ENCODE data around the gene ERC2. TPM values are rescaled to one million over a fixed set of nuclear protein-coding genes. Genes with fewer than 3 reads are reported as not detected.

ERC2 gene
- total RNA-seq, 2 experiments from 2014 or later, result not detected

- Histone ChIP-seq H3K9me3 (ENCODE audit: low read length) (no peaks in the 10 kb centered on the region), H3K79me2 (ENCODE audit: insufficient read depth, low read depth, low read length) (no peaks in the 10 kb centered on the region), H3K36me3 (ENCODE audit: insufficient read depth, low read length) (no peaks in the 10 kb centered on the region), H4K20me1 (ENCODE audit: insufficient read depth, low read length) (no peaks in the 10 kb centered on the region), H3K4me3 (ENCODE audit: low read depth, low read length, poor library complexity, severe bottlenecking) (no peak overlapping the region), H3K9me2 (ENCODE audit: insufficient read depth, low read length) (no peaks in the 10 kb centered on the region), H3K4me1 (ENCODE audit: insufficient read depth, low read length, poor library complexity, severe bottlenecking) (no peaks in the 10 kb centered on the region), H3K4me2 (ENCODE audit: low read length) (no peak overlapping the region), H3K27ac (ENCODE audit: low read depth, low read length, poor library complexity, severe bottlenecking) (no peak overlapping the region), H2AFZ (ENCODE audit: low read length) (no peak overlapping the region)
- TF ChIP-seq EZH2phosphoT487 (IDR thresholded peaks at IDR 0.05; ENCODE audit: borderline replicate concordance, low read depth, low read length) (no peak), CTCF (conservative IDR thresholded peaks at IDR 0.05; ENCODE audit: low read length) (no peak)
- no peak for DNase-seq (ENCODE audit: low spot score)
- ChIA-PET CTCF (ENCODE audit: unreplicated experiment) (no interaction called here), POLR2A (interaction anchor here (1.4 kb wide), 1 partner anchor 10 kb away, joined by 3 read pairs; no protein-coding TSS in a partner anchor)
- intact Hi-C loops (cut with micrococcal nuclease; ENCODE audit: unreplicated experiment), result no loop called here
- BruUV-seq (replicated peaks), result no TSS peak
Measured at GRCh38 chr3:56484525-56485032, 16.3 kb upstream of the ERC2 start.

DNA sequence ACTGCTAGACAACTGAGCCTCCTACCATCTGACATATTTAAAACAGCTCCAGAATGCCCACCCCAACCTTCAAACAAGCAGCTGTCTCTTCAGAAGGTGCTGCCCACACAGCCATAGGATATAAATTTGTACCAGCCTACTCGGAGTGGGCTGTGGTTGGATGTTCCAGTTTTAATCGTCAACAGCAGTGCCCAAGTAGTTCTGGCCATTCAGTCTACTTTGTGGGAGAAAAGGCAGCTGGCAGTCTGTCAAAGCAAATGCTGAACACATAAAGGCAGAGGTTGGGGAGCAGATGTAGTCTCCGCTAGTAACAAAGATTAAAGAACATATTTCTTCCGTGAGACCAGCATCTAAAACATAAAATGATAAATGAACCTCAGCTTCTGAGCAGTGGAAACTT lies 15.9 kb upstream of the ERC2 start:
- intact Hi-C loops (cut with micrococcal nuclease; ENCODE audit: unreplicated experiment), result no loop called here
- Histone ChIP-seq H3K9me3 (ENCODE audit: low read length) (no peaks in the 10 kb centered on the region), H3K4me1 (ENCODE audit: insufficient read depth, low read length, poor library complexity, severe bottlenecking) (no peaks in the 10 kb centered on the region), H3K9me2 (ENCODE audit: insufficient read depth, low read length) (no peaks in the 10 kb centered on the region), H2AFZ (ENCODE audit: low read length) (no peak overlapping the region), H3K36me3 (ENCODE audit: insufficient read depth, low read length) (no peaks in the 10 kb centered on the region), H3K27ac (ENCODE audit: low read depth, low read length, poor library complexity, severe bottlenecking) (no peak overlapping the region), H4K20me1 (ENCODE audit: insufficient read depth, low read length) (no peaks in the 10 kb centered on the region), H3K79me2 (ENCODE audit: insufficient read depth, low read depth, low read length) (no peaks in the 10 kb centered on the region), H3K4me3 (ENCODE audit: low read depth, low read length, poor library complexity, severe bottlenecking) (no peak overlapping the region), H3K4me2 (ENCODE audit: low read length) (no peak overlapping the region)
- TF ChIP-seq CTCF (conservative IDR thresholded peaks at IDR 0.05; ENCODE audit: low read length) (no peak), EZH2phosphoT487 (IDR thresholded peaks at IDR 0.05; ENCODE audit: borderline replicate concordance, low read depth, low read length) (no peak)
- POLR2A ChIA-PET, result no interaction called here
- BruUV-seq (replicated peaks), result no TSS peak
- CTCF ChIA-PET (ENCODE audit: unreplicated experiment), result no interaction called here
- DNase-seq (ENCODE audit: low spot score), result no peak

DNA sequence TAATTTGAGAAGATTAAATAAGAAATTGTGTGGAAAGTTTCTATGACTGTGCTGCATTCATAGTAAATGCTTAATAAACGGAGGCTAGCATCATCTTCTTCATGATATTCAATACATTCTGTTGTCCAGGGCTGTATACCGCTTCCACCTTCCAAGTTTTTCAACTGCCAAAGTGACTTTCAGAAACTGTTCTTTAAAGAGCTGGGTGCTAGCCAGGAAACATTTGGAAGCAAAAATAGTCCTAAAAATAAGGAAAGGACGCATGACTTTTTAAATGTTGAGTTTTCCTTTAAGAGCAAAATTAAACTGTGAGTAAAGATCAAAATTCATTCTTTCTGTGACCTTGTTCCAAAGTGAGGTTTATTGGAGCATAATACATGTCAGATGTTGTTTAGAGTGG lies 9.4 kb upstream of the ERC2 start:
- no TSS peak for BruUV-seq (replicated peaks)
- CTCF ChIA-PET (ENCODE audit: unreplicated experiment), result no interaction called here
- Histone ChIP-seq H3K36me3 (ENCODE audit: insufficient read depth, low read length) (no peaks in the 10 kb centered on the region), H3K27ac (ENCODE audit: low read depth, low read length, poor library complexity, severe bottlenecking) (no peak overlapping the region), H3K9me3 (ENCODE audit: low read length) (no peaks in the 10 kb centered on the region), H4K20me1 (ENCODE audit: insufficient read depth, low read length) (no peaks in the 10 kb centered on the region), H3K4me3 (ENCODE audit: low read depth, low read length, poor library complexity, severe bottlenecking) (no peak overlapping the region), H3K4me2 (ENCODE audit: low read length) (no peak overlapping the region), H3K4me1 (ENCODE audit: insufficient read depth, low read length, poor library complexity, severe bottlenecking) (no peaks in the 10 kb centered on the region), H2AFZ (ENCODE audit: low read length) (no peak overlapping the region), H3K9me2 (ENCODE audit: insufficient read depth, low read length) (no peaks in the 10 kb centered on the region), H3K79me2 (ENCODE audit: insufficient read depth, low read depth, low read length) (no peaks in the 10 kb centered on the region)
- DNase-seq (ENCODE audit: low spot score), result no peak
- TF ChIP-seq EZH2phosphoT487 (IDR thresholded peaks at IDR 0.05; ENCODE audit: borderline replicate concordance, low read depth, low read length) (no peak), CTCF (conservative IDR thresholded peaks at IDR 0.05; ENCODE audit: low read length) (no peak)
- intact Hi-C loops (cut with micrococcal nuclease; ENCODE audit: unreplicated experiment), result no loop called here
- POLR2A ChIA-PET, result no interaction called here

All from OCI-LY7 (cell line).